Measurements from ENCODE around the gene NSRP1. TPM values are rescaled to one million over a fixed set of nuclear protein-coding genes. Genes with fewer than 3 reads are reported as not detected.

Gene NSRP1
- total RNA-seq, 1 experiment from 2014 or later, result 34.3 TPM

- Histone ChIP-seq H4K20me1 (ENCODE audit: insufficient read depth) (no peaks in the 10 kb centered on the region), H3K9me3 (ENCODE audit: insufficient read depth, low read depth) (no peaks in the 10 kb centered on the region), H3F3A (ENCODE audit: insufficient read depth, low read depth) (peaks cover 10% of the 10 kb centered on the region), H3K4me2 (no peak overlapping the region), H3K27ac (no peak overlapping the region), H3K36me3 (ENCODE audit: low read depth) (no peaks in the 10 kb centered on the region), H3K9me2 (ENCODE audit: insufficient read depth) (no peaks in the 10 kb centered on the region), H2AFZ (no peak overlapping the region), H3K79me2 (ENCODE audit: low read depth) (no peaks in the 10 kb centered on the region), H3K27me3 (ENCODE audit: insufficient read depth, low read depth) (no peaks in the 10 kb centered on the region), H3K4me3 (no peak overlapping the region), H3K4me1 (replicated peaks; ENCODE audit: insufficient read depth) (peaks cover 8% of the 10 kb centered on the region)
- CTCF ChIA-PET, result no interaction called here
- intact Hi-C loops (cut with micrococcal nuclease; ENCODE audit: unreplicated experiment), result no loop called here
- POLR2A ChIA-PET (ENCODE audit: unreplicated experiment), result no interaction called here
- DNase-seq, result no peak
- TF ChIP-seq CTCF (conservative IDR thresholded peaks at IDR 0.05) (no peak), EZH2 (IDR thresholded peaks at IDR 0.05; ENCODE audit: low read depth) (no peak)
- BruUV-seq (replicated peaks), result no TSS peak
These were observed 102.7 kb downstream of the NSRP1 start for GRCh38 chr17:30219315-30219714.

- intact Hi-C loops (cut with micrococcal nuclease; ENCODE audit: unreplicated experiment), result no loop called here
- Histone ChIP-seq H3K4me2 (no peak overlapping the region), H3F3A (ENCODE audit: insufficient read depth, low read depth) (peaks cover 16% of the 10 kb centered on the region), H2AFZ (no peak overlapping the region), H3K27me3 (ENCODE audit: insufficient read depth, low read depth) (no peaks in the 10 kb centered on the region), H3K27ac (no peak overlapping the region), H4K20me1 (ENCODE audit: insufficient read depth) (no peaks in the 10 kb centered on the region), H3K9me2 (ENCODE audit: insufficient read depth) (no peaks in the 10 kb centered on the region), H3K4me1 (replicated peaks; ENCODE audit: insufficient read depth) (peaks cover 13% of the 10 kb centered on the region), H3K79me2 (ENCODE audit: low read depth) (no peaks in the 10 kb centered on the region), H3K9me3 (ENCODE audit: insufficient read depth, low read depth) (no peaks in the 10 kb centered on the region), H3K36me3 (ENCODE audit: low read depth) (no peaks in the 10 kb centered on the region), H3K4me3 (no peak overlapping the region)
- POLR2A ChIA-PET (ENCODE audit: unreplicated experiment), result no interaction called here
- no peak for DNase-seq
- TF ChIP-seq EZH2 (IDR thresholded peaks at IDR 0.05; ENCODE audit: low read depth) (no peak), CTCF (conservative IDR thresholded peaks at IDR 0.05) (no peak)
- no TSS peak for BruUV-seq (replicated peaks)
- CTCF ChIA-PET, result no interaction called here
These were observed 103.2 kb downstream of the NSRP1 start for GRCh38 chr17:30219833-30220232.

GRCh38 chr17:30220414-30220813 is 103.8 kb downstream of the NSRP1 start:
- H3K79me2 ChIP-seq (ENCODE audit: low read depth), result no peaks in the 10 kb centered on the region
- H3K4me1 ChIP-seq (replicated peaks; ENCODE audit: insufficient read depth), result peaks cover 19% of the 10 kb centered on the region
- no peak for DNase-seq
- BruUV-seq (replicated peaks), result no TSS peak
- no peaks in the 10 kb centered on the region for H3K27me3 ChIP-seq (ENCODE audit: insufficient read depth, low read depth)
- no peak overlapping the region for H3K27ac ChIP-seq
- H3K9me3 ChIP-seq (ENCODE audit: insufficient read depth, low read depth), result no peaks in the 10 kb centered on the region
- ChIA-PET CTCF (interaction anchor here (0.6 kb wide), 1 partner anchor 12 kb away, joined by 3 read pairs; no protein-coding TSS in a partner anchor), POLR2A (ENCODE audit: unreplicated experiment) (no interaction called here)
- no peaks in the 10 kb centered on the region for H3K9me2 ChIP-seq (ENCODE audit: insufficient read depth)
- intact Hi-C loops (cut with micrococcal nuclease; ENCODE audit: unreplicated experiment), result no loop called here
- no peak for TF ChIP-seq CTCF (conservative IDR thresholded peaks at IDR 0.05)
- no peak for TF ChIP-seq EZH2 (IDR thresholded peaks at IDR 0.05; ENCODE audit: low read depth)
- no peak overlapping the region for H2AFZ ChIP-seq
- no peak overlapping the region for H3K4me3 ChIP-seq
- no peaks in the 10 kb centered on the region for H3K36me3 ChIP-seq (ENCODE audit: low read depth)
- H3K4me2 ChIP-seq, result no peak overlapping the region
- no peaks in the 10 kb centered on the region for H4K20me1 ChIP-seq (ENCODE audit: insufficient read depth)
- H3F3A ChIP-seq (ENCODE audit: insufficient read depth, low read depth), result peaks cover 21% of the 10 kb centered on the region
